Measurements from ENCODE around the gene OCIAD1. TPM values are rescaled to one million over a fixed set of nuclear protein-coding genes. Genes with fewer than 3 reads are reported as not detected.

Gene OCIAD1
- total and polyA plus RNA-seq, 2 of the 13 experiments (the other 11 are each of a cell fraction or from before 2014, with no cell fraction given) = 67.3 to 74.9 TPM

DNA sequence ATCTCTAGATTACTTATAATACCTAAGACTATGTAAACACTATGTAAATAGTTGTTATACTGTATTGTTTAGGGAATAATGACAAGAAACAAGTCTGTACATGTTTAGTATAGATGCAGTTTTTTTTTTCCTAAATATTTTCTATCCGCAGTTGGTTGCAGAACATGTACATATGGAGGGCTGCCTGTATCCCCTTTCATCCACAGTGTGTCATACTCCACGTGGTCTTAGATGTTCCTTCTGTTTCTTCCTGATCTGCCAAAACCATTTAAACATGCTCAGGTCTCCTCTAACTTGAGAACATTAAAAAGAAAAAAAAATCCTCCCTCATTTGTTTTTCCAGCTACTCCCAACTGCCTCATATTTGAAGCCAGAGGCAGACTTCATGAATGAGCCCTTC lies 14.0 kb downstream of the OCIAD1 start:
- Histone ChIP-seq H3K4me1 (ENCODE audit: insufficient read depth, low read length) (no peaks in the 10 kb centered on the region), H3K27ac (ENCODE audit: extremely low read length, insufficient read depth, low read length) (no peak overlapping the region), H3K4me3 (replicated peaks in 1 of 3; ENCODE audit: insufficient read depth in 1 of 3, low read depth in 2 of 3, low read length in 3 of 3) (no peak overlapping the region), H3K79me2 (ENCODE audit: insufficient read depth, low read length) (peaks cover 2% of the 10 kb centered on the region), H4K20me1 (ENCODE audit: insufficient read depth, low read length) (no peaks in the 10 kb centered on the region), H2AFZ (ENCODE audit: low read length) (no peak overlapping the region), H3K4me2 (ENCODE audit: low read depth, low read length) (no peak overlapping the region), H3K9me3 (ENCODE audit: low read length) (no peaks in the 10 kb centered on the region), H3K27me3 (ENCODE audit: control insufficient read depth in 1 of 2, insufficient read depth in 2 of 2, low read length in 2 of 2) (no peaks in the 10 kb centered on the region), H3K36me3 (replicated peaks in 1 of 2; ENCODE audit: control insufficient read depth in 1 of 2, insufficient read depth in 2 of 2, low read length in 2 of 2) (peaks cover 2 to 3% of the 10 kb centered on the region in 2 experiments; a peak in 1 of 5 replicates), H3K9ac (ENCODE audit: insufficient read depth, low read depth, low read length) (no peak overlapping the region)
- 81% methylated on average over 2 of the region's 2 CpGs for WGBS (ENCODE audit: low lambda C conversion rate)
- DNase-seq (ENCODE audit: low spot score) = no peak
- intact Hi-C loops (cut with micrococcal nuclease; ENCODE audit: unreplicated experiment) (no loop called here), in situ Hi-C loops (cut with HindIII; ENCODE audit: extremely low pct_ligation_motif_present, low pct_unique_long_range_greater_than_20kb) (no loop called here)
- no peak for TF ChIP-seq KMT2A (CRISPR knock-in tag; IDR thresholded peaks at IDR 0.05)
- TF ChIP-seq, protein P1, sequence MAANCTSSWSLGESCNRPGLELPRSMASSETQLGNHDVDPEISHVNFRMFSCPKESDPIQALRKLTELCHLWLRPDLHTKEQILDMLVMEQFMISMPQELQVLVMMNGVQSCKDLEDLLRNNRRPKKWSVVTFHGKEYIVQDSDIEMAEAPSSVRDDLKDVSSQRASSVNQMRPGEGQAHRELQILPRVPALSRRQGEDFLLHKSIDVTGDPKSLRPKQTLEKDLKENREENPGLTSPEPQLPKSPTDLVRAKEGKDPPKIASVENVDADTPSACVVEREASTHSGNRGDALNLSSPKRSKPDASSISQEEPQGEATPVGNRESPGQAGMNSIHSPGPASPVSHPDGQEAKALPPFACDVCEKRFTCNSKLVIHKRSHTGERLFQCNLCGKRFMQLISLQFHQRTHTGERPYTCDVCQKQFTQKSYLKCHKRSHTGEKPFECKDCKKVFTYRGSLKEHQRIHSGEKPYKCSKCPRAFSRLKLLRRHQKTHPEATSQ (CRISPR knock-in tag; IDR thresholded peaks at IDR 0.05; ENCODE audit: borderline replicate concordance) = no peak
- no peak for TF ChIP-seq IRF2 (CRISPR knock-in tag; IDR thresholded peaks at IDR 0.05)
- TF ChIP-seq, protein P2, sequence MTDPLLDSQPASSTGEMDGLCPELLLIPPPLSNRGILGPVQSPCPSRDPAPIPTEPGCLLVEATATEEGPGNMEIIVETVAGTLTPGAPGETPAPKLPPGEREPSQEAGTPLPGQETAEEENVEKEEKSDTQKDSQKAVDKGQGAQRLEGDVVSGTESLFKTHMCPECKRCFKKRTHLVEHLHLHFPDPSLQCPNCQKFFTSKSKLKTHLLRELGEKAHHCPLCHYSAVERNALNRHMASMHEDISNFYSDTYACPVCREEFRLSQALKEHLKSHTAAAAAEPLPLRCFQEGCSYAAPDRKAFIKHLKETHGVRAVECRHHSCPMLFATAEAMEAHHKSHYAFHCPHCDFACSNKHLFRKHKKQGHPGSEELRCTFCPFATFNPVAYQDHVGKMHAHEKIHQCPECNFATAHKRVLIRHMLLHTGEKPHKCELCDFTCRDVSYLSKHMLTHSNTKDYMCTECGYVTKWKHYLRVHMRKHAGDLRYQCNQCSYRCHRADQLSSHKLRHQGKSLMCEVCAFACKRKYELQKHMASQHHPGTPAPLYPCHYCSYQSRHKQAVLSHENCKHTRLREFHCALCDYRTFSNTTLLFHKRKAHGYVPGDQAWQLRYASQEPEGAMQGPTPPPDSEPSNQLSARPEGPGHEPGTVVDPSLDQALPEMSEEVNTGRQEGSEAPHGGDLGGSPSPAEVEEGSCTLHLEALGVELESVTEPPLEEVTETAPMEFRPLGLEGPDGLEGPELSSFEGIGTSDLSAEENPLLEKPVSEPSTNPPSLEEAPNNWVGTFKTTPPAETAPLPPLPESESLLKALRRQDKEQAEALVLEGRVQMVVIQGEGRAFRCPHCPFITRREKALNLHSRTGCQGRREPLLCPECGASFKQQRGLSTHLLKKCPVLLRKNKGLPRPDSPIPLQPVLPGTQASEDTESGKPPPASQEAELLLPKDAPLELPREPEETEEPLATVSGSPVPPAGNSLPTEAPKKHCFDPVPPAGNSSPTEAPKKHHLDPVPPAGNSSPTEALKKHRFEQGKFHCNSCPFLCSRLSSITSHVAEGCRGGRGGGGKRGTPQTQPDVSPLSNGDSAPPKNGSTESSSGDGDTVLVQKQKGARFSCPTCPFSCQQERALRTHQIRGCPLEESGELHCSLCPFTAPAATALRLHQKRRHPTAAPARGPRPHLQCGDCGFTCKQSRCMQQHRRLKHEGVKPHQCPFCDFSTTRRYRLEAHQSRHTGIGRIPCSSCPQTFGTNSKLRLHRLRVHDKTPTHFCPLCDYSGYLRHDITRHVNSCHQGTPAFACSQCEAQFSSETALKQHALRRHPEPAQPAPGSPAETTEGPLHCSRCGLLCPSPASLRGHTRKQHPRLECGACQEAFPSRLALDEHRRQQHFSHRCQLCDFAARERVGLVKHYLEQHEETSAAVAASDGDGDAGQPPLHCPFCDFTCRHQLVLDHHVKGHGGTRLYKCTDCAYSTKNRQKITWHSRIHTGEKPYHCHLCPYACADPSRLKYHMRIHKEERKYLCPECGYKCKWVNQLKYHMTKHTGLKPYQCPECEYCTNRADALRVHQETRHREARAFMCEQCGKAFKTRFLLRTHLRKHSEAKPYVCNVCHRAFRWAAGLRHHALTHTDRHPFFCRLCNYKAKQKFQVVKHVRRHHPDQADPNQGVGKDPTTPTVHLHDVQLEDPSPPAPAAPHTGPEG (CRISPR knock-in tag; IDR thresholded peaks at IDR 0.05) = no peak
- no peak for TF ChIP-seq ZNF816 (CRISPR knock-in tag; IDR thresholded peaks at IDR 0.05; ENCODE audit: borderline replicate concordance)
- TF ChIP-seq, protein P3, sequence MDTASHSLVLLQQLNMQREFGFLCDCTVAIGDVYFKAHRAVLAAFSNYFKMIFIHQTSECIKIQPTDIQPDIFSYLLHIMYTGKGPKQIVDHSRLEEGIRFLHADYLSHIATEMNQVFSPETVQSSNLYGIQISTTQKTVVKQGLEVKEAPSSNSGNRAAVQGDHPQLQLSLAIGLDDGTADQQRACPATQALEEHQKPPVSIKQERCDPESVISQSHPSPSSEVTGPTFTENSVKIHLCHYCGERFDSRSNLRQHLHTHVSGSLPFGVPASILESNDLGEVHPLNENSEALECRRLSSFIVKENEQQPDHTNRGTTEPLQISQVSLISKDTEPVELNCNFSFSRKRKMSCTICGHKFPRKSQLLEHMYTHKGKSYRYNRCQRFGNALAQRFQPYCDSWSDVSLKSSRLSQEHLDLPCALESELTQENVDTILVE (CRISPR knock-in tag; IDR thresholded peaks at IDR 0.05) = no peak
- TF ChIP-seq, protein P4, sequence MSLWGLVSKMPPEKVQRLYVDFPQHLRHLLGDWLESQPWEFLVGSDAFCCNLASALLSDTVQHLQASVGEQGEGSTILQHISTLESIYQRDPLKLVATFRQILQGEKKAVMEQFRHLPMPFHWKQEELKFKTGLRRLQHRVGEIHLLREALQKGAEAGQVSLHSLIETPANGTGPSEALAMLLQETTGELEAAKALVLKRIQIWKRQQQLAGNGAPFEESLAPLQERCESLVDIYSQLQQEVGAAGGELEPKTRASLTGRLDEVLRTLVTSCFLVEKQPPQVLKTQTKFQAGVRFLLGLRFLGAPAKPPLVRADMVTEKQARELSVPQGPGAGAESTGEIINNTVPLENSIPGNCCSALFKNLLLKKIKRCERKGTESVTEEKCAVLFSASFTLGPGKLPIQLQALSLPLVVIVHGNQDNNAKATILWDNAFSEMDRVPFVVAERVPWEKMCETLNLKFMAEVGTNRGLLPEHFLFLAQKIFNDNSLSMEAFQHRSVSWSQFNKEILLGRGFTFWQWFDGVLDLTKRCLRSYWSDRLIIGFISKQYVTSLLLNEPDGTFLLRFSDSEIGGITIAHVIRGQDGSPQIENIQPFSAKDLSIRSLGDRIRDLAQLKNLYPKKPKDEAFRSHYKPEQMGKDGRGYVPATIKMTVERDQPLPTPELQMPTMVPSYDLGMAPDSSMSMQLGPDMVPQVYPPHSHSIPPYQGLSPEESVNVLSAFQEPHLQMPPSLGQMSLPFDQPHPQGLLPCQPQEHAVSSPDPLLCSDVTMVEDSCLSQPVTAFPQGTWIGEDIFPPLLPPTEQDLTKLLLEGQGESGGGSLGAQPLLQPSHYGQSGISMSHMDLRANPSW (CRISPR knock-in tag; IDR thresholded peaks at IDR 0.05; ENCODE audit: borderline replicate concordance) = no peak
- TF ChIP-seq AHR (CRISPR knock-in tag; IDR thresholded peaks at IDR 0.05) = no peak
- TF ChIP-seq ZBTB20 (CRISPR knock-in tag; IDR thresholded peaks at IDR 0.05; ENCODE audit: borderline replicate concordance, low read depth) = no peak
- TF ChIP-seq, protein P5, sequence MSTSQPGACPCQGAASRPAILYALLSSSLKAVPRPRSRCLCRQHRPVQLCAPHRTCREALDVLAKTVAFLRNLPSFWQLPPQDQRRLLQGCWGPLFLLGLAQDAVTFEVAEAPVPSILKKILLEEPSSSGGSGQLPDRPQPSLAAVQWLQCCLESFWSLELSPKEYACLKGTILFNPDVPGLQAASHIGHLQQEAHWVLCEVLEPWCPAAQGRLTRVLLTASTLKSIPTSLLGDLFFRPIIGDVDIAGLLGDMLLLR (CRISPR knock-in tag; IDR thresholded peaks at IDR 0.05) = no peak
- no peak for TF ChIP-seq SAFB2 (CRISPR knock-in tag; IDR thresholded peaks at IDR 0.05; ENCODE audit: borderline replicate concordance, low read depth)
- no peak for TF ChIP-seq ZNF205 (CRISPR knock-in tag; IDR thresholded peaks at IDR 0.05)
- CTCF ChIA-PET (ENCODE audit: low intra/inter-chr PET ratio, low total read pairs) = no interaction called here
- ATAC-seq = no peak
- POLR2A ChIA-PET = no interaction called here
- BruUV-seq (replicated peaks) = no TSS peak
- FAIRE-seq = no peak
